NCI-H1105 (cell line): ENCODE data around the gene RMND1.
"Not testable (repeated sequence)": the region's sequence is repeated elsewhere in the genome, so short reads cannot be mapped to it uniquely, and the experiment has no call there.

Experiments used
- DNase-seq: peaks from one replicate; lab custom pipeline; 2025; lab: John Stamatoyannopoulos, UW

The RMND1 gene

DNA sequence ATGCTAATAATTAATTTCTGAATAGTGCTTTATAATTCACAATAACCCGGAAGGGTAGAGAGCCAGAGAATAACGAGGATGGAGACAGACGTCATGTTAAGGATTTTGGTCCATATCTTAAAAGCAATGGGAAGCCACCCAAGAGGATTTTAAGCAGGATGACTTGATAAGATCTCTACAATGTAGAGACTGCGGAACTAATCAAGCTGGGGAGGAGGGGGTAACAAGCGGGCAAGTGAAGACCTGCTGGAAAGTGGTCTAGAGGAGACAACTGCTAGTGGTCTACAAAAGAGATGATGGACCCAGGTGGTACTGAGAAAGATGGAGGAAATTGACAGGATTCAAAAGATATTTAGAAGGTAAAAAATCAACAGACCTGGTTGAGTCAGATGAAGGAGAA is 67.8 kb downstream of the RMND1 start:
- DNase-seq, result no peak

DNA sequence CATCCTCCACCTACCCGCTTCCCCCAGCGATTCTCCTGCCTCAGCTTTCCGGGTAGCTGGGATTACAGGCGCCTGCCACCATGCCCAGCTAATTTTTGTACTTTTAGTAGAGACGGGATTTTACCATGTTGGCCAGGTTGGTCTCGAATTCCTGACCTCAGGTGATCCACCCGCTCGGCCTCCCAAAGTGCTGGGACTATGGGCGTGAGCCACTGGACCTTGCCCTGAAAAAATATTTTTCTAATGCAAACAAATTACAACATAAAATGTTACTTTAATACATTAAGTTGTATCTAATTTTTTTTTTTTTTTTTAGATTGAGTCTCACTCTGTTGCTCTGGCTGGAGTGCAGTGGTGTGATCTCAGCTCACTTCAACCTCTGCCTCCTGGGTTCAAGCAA is 69.3 kb downstream of the RMND1 start:
- DNase-seq, result not testable (repeated sequence)

DNA sequence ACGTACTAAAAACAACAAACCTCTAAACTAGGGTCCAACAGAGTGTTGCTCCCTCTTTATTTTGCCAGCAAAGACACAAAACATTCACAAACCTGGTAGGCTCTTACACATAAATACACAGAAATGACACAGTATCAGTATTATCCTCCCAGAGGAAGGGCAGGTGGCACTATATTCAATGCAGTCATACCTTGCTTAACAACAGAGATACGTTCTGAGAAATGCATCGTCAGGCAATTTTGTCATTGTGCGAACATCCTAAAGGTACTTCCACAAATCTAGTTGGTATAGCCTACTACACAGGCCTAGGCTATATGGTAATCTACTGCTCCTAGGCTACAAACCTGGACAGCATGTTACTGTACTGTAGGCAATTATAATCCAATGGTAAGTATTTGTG is 70.2 kb downstream of the RMND1 start:
- DNase-seq, result no peak

DNA sequence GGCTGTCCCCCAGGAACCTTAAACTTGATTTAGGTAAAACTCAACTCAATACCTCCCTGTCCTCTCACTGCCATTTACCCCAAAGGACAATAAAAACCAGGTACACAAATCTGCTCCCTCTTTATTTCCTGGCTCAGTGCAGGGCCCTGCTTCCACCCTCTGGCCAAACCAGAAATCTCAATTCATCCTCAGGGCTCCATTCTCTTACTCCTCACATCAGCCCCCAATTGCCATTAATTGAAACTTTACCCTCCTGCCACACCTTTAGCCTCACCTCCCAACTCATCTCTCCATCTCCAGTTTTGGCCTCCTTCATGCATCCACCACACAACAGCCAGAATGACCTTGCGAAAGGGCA is 71.1 kb downstream of the RMND1 start:
- no peak for DNase-seq

DNA sequence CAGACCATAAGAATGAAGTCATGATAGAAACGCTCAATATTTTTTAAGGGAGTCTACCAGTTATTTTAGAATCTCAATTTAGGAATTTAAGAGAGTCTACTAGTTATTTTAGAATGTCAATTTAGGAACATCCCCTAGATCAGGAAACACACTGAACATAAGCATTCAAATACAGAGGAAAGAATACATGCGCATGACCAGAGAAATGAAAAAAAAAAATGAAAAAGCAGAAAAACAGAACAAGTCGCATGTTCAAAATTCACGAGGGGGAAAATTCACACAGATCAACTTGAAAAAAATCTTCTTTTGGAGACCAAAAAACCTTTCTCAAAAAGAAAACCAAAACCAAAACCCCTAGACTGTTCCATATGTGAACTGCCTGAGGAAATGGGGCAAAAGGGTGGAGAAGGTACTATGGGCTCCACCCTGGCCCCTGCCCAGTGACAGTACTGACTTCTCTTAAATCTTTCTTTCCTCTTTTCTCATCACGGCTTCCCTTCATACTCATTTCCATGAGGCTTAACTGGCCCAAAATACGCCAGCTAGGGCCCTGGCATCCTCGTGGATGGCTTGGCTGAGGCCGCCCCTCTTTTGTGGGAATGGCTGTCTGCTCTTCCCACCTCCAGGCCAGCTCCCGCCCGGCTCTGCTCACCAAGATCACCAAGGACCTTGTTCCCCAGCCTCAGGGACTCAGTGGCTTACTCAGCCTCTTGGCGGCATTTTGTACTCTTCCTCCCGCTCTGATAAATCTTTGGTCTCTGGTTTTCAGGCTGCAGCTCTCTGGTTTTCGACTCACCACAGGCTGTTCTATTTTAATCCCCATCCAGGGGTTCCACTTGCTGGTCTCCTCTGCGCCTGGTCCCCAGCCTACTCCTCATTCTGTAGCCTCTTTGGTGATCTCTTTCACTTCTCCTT is 71.7 kb downstream of the RMND1 start:
- DNase-seq, result no peak

DNA sequence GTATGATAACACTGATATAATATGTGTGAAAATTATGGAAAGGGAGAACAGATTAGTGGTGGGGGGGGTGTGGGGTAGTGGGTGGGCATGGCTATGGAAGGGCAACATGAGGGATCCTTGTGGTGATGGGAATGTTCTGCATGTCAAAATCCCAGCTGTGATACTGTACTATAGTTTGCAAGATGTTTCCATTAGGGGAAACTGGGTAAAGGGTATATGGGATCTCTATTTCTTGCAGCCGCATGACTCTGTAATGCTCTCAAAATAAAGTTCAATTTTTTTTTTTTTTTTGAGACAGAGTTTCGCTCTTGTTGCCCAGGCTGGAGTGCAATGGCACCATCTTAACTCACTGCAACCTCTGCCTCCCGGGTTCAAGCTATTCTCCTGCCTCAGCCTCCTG is 74.8 kb downstream of the RMND1 start:
- DNase-seq, result no peak

DNA sequence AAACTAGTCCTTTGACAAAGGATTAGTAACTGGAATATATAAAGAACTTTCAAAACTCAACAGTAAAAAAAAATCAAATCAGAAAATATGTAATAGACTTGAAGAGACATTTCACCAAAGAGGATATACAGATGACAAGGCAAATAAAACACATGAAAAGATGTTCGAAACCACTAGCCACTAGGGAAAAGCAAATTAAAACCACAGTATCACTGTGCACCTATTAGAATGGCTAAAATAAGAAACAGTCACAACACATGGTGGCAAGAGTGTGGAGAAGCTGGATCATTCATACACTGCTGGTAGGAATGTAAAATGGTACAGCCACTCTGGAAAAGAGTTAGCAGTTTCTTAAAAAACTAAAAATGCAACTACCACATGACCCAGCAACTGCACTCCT is 75.5 kb downstream of the RMND1 start:
- no peak for DNase-seq

DNA sequence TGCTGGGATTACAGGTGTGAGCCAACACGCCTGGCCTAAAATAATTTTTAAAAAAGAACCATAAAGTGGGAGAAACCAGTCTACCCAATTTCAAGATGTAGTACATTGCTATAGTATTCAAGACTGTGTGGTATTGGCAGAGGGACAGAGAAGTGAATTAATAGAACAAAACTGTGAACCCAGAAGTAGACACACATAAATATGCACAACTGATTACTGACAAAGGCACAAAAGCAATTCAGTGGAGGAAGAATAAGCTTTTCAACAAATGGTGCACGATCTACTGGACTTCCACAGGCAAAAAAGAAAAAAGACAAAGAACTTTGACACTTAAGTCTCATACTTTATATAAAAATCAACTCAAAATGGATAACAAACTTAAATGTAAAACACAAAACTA is 76.1 kb downstream of the RMND1 start:
- DNase-seq, result no peak

DNA sequence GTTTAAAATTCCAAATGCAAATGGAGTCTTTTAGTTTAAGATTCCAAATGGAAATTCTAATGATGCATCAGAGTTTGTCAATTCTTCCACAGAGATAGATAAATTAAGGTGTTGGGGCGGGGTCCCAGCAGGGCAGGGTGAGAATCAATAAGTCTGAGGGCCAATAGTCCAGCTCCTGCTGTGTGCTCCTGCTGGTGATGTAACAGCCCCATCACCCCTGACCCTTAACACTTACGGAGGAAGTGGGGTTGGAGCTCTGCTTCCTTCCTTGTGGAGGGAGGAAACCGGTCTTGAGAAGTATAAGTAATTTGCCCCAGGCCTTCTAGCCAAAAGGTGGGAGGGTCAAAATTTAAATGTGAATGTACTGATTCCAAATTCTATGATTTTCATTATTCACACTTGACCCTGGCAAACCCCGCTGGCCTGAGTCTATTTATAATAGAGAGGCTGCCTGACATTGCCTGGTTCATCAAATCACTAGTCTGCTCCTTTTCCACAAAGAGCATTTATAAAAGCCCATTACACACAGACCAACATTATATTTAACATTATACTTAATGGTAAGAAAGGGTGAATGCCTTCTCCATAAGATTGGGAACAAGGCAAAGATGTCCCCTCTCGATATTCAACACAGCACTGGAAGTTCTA is 77.8 kb downstream of the RMND1 start:
- DNase-seq, result no peak

DNA sequence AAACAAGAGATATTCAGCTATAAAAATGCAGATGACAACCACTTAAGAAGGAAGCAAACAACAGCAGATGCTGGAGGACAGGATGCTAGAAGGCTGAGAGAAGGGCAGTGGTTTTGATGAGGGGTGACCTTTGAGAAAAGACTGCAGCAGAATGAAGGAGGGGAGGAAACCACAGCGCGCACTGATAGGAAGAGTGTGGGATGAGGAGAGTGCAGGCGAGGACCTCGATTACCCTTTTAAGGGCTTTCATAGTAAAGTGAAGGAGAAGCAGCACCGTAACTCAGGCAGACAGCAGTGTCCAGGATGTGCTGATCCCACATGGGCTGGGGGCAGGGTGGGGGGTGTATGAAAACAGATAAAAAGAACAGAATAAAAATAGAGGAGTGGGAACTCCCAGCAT is 79.8 kb downstream of the RMND1 start:
- DNase-seq, result no peak

DNA sequence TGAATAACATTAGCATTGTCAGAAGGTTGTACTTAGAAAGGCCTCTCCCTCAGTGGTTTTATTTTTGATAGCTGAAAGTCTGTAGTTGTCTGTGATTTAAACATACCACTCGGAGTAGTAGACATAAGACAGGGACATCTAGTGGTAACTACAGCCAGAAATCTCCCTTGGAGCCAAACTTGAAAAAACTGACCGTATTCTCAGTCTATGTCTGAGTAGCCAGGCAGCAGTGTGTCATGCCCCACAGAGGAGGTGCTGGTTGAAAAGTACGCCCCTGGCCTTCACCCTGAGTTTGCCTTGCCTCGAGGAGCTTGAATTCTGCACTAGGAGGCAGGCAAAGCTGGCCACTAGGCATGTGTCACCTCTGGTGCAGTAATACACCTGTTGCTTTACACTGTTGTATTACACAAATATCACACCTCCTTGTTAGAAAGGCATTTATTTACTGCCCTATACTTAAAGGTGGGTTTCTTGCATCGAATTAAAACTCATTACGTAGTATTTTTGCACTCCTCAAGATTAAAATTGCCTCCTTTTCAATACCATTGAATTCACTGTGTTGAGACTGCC is 81.3 kb downstream of the RMND1 start:
- DNase-seq, result no peak

DNA sequence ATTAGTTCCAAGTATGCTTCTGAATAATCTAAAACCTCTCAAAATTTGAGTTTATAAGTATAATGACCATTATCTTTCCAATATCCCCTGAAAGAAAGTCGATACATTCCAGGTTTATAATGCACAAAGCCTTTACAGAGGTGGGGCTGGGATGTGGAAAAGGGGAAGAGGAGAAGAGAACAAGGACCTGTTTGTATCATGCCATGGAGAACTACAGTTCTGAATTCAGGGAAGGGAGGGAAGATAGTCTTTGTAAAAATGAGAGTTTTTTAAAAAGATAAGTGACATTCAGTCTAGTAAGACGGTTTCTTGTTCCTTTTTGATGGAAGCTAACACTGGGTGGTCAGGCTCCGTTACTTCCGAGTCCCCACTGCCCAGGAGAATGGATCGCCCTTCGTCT is 86.7 kb downstream of the RMND1 start:
- no peak for DNase-seq

DNA sequence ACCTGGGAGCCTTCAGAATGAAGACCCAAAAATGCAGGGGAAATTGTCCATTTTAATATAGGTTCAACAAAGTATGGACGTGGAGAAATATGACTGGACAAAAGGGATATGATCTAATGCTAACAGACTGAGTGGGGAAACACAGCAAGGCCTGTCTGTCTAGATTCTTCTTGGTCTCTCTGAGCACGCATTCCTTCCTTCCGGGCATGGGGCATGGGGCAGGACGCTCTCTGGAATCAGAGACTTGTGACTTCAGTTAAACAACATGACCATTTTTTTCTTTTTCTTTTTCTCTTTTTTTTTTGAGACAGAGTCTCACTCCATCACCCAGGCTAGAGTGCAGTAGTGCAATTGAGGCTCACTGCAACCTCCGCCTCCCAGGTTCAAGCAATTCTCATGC is 92.4 kb downstream of the RMND1 start:
- no peak for DNase-seq

DNA sequence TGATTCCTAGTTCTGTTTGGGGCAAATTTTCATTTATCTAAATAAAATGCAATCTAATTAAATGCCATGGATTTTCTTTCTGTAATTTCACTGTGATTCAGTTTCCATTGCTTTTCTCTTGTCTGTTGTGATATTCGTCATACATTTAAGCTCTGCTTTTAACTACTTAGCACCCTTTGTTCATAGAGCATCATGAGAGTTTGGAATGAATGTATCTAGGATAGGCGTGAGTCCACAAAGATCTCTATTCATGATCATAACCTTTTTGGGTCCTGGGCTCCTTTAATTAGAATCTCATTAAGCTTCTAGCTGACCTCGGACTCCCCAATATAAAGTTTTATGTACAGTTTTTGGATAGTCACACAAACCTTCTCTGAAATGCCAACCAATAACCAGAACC is 93.5 kb downstream of the RMND1 start:
- no peak for DNase-seq

DNA sequence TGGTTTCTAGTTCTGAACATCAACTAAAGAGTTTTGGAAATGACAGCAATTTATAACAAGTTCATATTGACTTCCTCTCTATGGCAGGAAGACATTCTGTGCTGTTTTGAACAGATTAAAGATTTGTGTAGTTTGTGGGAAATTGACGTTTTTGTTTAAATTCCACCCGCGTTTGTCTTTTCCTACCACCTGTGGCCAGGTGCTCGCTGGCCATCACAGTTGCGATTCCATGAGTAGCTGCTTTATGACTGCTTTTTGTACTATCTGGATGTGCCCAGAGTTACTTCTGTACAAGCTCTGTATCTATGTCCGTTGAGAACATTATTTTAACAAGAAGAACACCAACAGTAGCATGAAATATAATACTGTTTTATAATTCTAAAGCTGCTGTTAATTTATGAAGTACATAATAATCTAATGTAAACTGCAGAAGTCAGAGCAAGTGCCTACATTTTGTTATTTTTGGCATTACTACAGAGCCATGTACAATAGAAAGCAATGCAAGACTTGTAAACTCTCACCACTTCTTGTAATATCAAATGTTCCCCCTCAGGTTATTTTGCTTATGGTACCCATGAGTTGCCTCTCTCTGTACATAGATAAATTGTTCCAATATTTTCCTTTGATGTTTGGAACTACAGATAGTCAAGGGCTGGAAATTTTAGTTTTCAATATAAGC is 94.0 kb downstream of the RMND1 start:
- no peak for DNase-seq

DNA sequence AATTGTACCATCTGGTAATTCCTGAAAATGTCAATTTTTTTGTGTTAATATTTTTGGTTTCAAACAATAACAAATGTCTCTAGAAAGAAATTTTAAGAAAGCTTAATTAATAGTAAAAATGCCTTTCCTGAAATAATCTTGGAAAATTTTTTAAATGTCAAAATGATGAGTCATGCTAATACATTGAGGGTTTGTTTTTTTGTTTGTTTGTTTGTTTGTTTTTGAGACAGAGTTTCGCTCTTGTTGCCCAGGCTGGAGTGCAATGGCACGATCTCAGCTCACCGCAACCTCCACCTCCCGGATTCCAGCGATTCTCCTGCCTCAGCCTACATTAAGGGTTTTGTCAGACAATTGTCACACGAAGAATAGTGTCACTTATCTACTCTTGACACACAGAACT is 94.9 kb downstream of the RMND1 start:
- not testable (repeated sequence) for DNase-seq
